ENCODE results near the gene RBM47.

Gene RBM47

GRCh38 chr4:40665842-40666241, 36.2 kb upstream of the RBM47 start:
- no peak for TF ChIP-seq CTCF (IDR thresholded peaks at IDR 0.05; ENCODE audit: low read depth, low read length, missing control alignments)
- DNase-seq, result no peak
- H3K36me3 ChIP-seq (replicated peaks), result no peaks in the 10 kb centered on the region

DNA sequence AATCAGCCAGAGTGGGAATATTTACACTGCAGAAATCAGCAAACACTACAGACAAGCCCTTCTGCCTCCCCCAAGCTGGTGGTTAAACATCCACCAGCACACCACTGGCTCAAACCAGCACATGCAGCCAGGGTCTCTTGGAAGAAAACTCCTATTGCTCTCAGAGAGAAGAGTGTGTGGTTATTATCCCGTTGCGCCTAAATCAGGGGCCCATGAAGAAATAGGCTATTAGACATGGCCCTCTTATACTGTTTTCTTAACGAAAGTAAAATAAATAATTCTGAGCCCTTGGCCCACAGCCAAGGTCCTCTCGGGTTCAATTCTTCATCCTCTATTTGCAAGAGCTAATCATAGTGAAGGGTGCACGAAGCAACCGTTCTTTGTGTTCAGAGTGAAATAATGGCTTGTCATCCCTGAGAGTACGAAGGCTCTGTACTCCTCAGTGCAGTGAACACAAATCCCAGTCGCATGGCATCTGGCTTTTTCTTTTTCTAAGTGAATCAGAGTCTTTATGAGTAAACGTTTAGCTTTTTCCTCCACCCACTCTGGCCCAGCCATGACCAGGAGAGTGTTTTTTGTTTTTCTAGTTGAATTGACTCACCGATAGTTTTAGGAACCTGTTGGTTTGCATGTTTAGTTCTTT, 33.4 kb upstream of the RBM47 start:
- in situ Hi-C loops (cut with HindIII; ENCODE audit: low pct_ligation_motif_present, low sequenced_read_pairs), result no loop called here
- H3K4me3 ChIP-seq (ENCODE audit: low read depth, low read length), result peak overlapping the region; percentile 7
- no peaks in the 10 kb centered on the region for H3K36me3 ChIP-seq (replicated peaks)
- DNase-seq, result peak; percentile 71
- peak overlapping the region; percentile 37 for H3K27ac ChIP-seq
- no peak for TF ChIP-seq CTCF (IDR thresholded peaks at IDR 0.05; ENCODE audit: low read depth, low read length, missing control alignments)
- H3K27me3 ChIP-seq (replicated peaks), result no peaks in the 10 kb centered on the region

More at GRCh38 chr4:40665842-40666241, 36.2 kb upstream of the RBM47 start:
- H3K27me3 ChIP-seq (replicated peaks), result no peaks in the 10 kb centered on the region
- in situ Hi-C loops (cut with HindIII; ENCODE audit: low pct_ligation_motif_present, low sequenced_read_pairs), result no loop called here
- no peak overlapping the region for H3K4me3 ChIP-seq (ENCODE audit: low read depth, low read length)
- no peak overlapping the region for H3K27ac ChIP-seq

DNA sequence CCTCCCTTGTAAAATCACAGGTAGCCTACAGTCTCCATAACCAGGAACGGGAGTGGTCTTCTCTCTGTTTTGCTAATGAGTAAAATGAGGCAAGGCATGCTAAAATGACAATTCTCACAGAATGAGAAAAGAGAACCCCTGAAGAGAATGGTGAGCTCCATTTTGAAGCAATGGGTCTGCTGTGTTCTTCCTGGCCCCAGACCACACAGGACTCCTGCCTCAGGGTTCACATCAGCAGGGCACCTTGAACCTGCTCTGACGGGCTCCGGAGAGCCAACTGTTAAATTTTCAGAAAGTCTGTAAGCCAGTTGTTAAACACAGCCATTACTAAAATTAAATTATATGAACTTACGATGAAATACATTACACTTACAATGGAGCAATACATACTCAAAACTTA, 32.1 kb upstream of the RBM47 start:
- no peak for TF ChIP-seq CTCF (IDR thresholded peaks at IDR 0.05; ENCODE audit: low read depth, low read length, missing control alignments)
- no peaks in the 10 kb centered on the region for H3K36me3 ChIP-seq (replicated peaks)
- in situ Hi-C loops (cut with HindIII; ENCODE audit: low pct_ligation_motif_present, low sequenced_read_pairs), result no loop called here
- DNase-seq, result no peak
- H3K27me3 ChIP-seq (replicated peaks), result no peaks in the 10 kb centered on the region
- no peak overlapping the region for H3K4me3 ChIP-seq (ENCODE audit: low read depth, low read length)
- no peak overlapping the region for H3K27ac ChIP-seq

DNA sequence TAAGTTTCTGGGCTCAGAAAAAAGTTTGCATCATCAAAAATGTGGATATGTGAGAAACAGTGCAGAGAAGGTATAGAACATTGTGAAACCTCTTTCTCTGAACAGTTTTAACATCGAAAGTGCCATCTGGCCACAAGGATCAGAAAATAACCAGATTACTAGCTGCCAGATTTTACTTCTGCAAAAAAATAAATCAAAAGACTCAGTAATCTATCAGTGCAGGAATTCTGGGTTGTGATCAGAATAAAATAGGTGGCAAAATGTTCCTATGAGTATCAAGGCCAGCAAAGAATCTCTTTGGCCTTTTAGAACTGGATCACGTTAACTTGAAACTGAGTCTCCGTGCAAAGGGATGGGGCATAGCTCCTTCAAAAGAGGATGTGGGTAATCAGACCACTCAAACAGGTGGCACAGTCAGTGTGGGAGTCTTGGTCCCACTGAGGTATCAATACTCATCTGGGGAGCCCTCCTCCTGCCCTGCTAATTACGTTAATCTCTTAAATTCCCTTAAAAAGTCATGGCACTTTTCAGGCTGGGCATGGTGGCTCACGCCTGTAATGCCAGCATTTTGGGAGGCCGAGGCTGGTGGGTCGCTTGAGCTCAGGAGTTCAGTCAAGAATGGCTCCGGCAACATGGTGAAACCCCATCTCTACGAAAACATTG, 26.7 kb upstream of the RBM47 start:
- TF ChIP-seq CTCF (IDR thresholded peaks at IDR 0.05; ENCODE audit: low read depth, low read length, missing control alignments), result no peak
- no peaks in the 10 kb centered on the region for H3K27me3 ChIP-seq (replicated peaks)
- in situ Hi-C loops (cut with HindIII; ENCODE audit: low pct_ligation_motif_present, low sequenced_read_pairs), result no loop called here
- H3K27ac ChIP-seq, result no peak overlapping the region
- H3K36me3 ChIP-seq (replicated peaks), result no peaks in the 10 kb centered on the region
- no peak for DNase-seq
- H3K4me3 ChIP-seq (ENCODE audit: low read depth, low read length), result no peak overlapping the region

DNA sequence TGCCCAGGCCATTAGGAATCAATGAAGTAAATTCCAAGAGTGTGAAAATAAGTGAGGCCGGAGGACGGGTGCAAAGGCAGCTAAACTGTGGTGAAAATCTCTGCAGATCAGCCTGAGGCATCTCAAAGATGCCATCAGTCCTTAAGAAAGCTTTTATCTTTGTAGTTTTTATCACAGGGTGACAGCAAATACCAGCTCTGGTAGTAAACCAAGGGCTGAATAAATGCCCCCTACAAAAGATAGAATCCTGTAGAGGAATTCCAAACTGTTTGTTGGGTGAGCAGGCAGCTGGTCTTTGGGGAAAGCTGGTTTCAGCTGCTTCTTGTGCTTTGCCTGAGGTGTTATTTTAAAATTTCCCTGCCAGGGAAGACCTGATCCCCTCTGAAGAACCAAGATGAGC, 21.6 kb upstream of the RBM47 start:
- no peak for DNase-seq
- Histone ChIP-seq H3K36me3 (replicated peaks) (no peaks in the 10 kb centered on the region), H3K4me3 (ENCODE audit: low read depth, low read length) (no peak overlapping the region), H3K27me3 (replicated peaks) (no peaks in the 10 kb centered on the region), H3K27ac (no peak overlapping the region)
- in situ Hi-C loops (cut with HindIII; ENCODE audit: low pct_ligation_motif_present, low sequenced_read_pairs), result no loop called here
- TF ChIP-seq CTCF (IDR thresholded peaks at IDR 0.05; ENCODE audit: low read depth, low read length, missing control alignments), result no peak
